Mesendoderm (in vitro differentiated cells): ENCODE results near the gene KIT.

Experiments used
- DNase-seq: peaks from one replicate; pipeline ENCODE4 v3.0.0; 2013
- H2AK5ac ChIP-seq: 2 replicates; pipeline ENCODE4 v1.6.1; 2013; ENCODE audit warnings: low read length, inconsistent platforms
- H2BK120ac ChIP-seq: 2 replicates; pipeline ENCODE4 v1.6.1; 2013; ENCODE audit warnings: low read depth, mild to moderate bottlenecking, low read length, moderate library complexity, mixed read lengths
- H2BK15ac ChIP-seq: replicated peaks from 2 replicates; pipeline ENCODE4 v1.6.1; 2013; ENCODE audit warnings: low read depth, mild to moderate bottlenecking, moderate library complexity
- H2BK5ac ChIP-seq: 2 replicates; pipeline ENCODE4 v1.6.1; 2013; ENCODE audit warnings: low read length, inconsistent platforms
- H3K18ac ChIP-seq: 2 replicates; pipeline ENCODE4 v1.6.1; 2013; ENCODE audit warnings: mild to moderate bottlenecking, low read length, mixed read lengths
- H3K23ac ChIP-seq: one replicate; pipeline ENCODE4 v1.6.1; 2013; ENCODE audit warnings: low read length
- H3K27ac ChIP-seq: 2 replicates; pipeline ENCODE4 v1.5.1; 2013; ENCODE audit warnings: low read depth, mild to moderate bottlenecking, inconsistent platforms, low read length, moderate library complexity
- H3K27me3 ChIP-seq: 2 replicates; pipeline ENCODE4 v1.6.1; 2013; ENCODE audit warnings: low read length, control low read depth, mild to moderate bottlenecking, inconsistent platforms; ENCODE audit not compliant: insufficient read depth, poor library complexity
- H3K36me3 ChIP-seq: 2 replicates; pipeline ENCODE4 v1.6.1; 2013; ENCODE audit warnings: low read length, inconsistent platforms; ENCODE audit not compliant: control insufficient read depth, insufficient read depth
- H3K4ac ChIP-seq: one replicate; pipeline ENCODE4 v1.6.1; 2013; ENCODE audit warnings: low read depth, mild to moderate bottlenecking, low read length, moderate library complexity
- H3K4me1 ChIP-seq: 2 replicates; pipeline ENCODE4 v1.6.1; 2013; ENCODE audit warnings: low read depth, low read length, inconsistent platforms; ENCODE audit not compliant: control insufficient read depth
- H3K4me2 ChIP-seq: 2 replicates; pipeline ENCODE4 v1.6.1; 2013; ENCODE audit warnings: low read length
- H3K4me3 ChIP-seq: 2 replicates; pipeline ENCODE4 v1.5.1; 2013; ENCODE audit warnings: mild to moderate bottlenecking, low read length
- H3K56ac ChIP-seq: one replicate; pipeline ENCODE4 v1.6.1; 2013; ENCODE audit warnings: low read length
- H3K79me1 ChIP-seq: 2 replicates; pipeline ENCODE4 v1.6.1; 2013; ENCODE audit warnings: low read length, inconsistent platforms
- H3K79me2 ChIP-seq: 2 replicates; pipeline ENCODE4 v1.6.1; 2013; ENCODE audit warnings: mild to moderate bottlenecking, low read length; ENCODE audit not compliant: control insufficient read depth, insufficient read depth
- H3K9ac ChIP-seq: 2 replicates; pipeline ENCODE4 v1.6.1; 2013; ENCODE audit warnings: low read length, inconsistent platforms
- H4K5ac ChIP-seq: one replicate; pipeline ENCODE4 v1.6.1; 2013; ENCODE audit warnings: low read length
- H4K8ac ChIP-seq: one replicate; pipeline ENCODE4 v1.6.1; 2013; ENCODE audit warnings: low read depth, mild to moderate bottlenecking, control low read depth, low read length, moderate library complexity
- WGBS: extraction: QIAGEN DNeasy Blood & Tissue Kit; methylation state at CpG from one replicate; pipeline ENCODE4 v1.1.7; 2013; ENCODE audit warnings: low lambda C conversion rate, missing lambda C conversion rate; ENCODE audit not compliant: insufficient coverage; ENCODE audit errors: extremely low coverage; 5-methylcytosine and 5-hydroxymethylcytosine counted together

KIT gene

DNA sequence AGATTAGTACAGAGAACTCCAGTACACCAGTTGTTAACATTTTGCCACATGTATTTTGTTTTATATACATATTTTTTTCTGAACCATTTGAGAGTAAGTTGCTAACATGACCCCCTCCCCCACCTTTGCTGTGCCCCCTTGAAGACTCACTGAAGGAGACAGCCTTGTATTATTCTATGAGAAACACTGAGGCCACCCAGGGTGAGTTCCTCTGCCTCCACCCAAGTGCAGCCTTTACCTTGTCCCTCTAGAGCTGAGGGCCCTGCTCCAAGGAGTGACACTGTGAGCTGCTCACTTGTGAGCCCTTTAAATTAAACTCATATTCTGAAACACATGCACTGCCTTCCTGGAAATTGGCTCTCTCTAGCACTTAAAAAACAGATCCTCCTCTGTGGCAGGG is 21.1 kb downstream of the KIT start:
- no peak overlapping the region for H3K23ac ChIP-seq
- H3K79me1 ChIP-seq = peaks cover 1% of the 10 kb centered on the region
- H3K27ac ChIP-seq = no peak overlapping the region
- H3K18ac ChIP-seq = peak overlapping the region; percentile 69
- no peaks in the 10 kb centered on the region for H3K36me3 ChIP-seq
- H4K5ac ChIP-seq = no peak overlapping the region
- H3K4me3 ChIP-seq = no peak overlapping the region
- H2BK15ac ChIP-seq = no peak overlapping the region
- peak overlapping the region; percentile 30 for H3K9ac ChIP-seq
- no peak for DNase-seq
- H2BK120ac ChIP-seq = no peak overlapping the region
- H3K4me1 ChIP-seq = peaks cover 3% of the 10 kb centered on the region
- no peak overlapping the region for H3K56ac ChIP-seq
- H3K79me2 ChIP-seq = peaks cover 2% of the 10 kb centered on the region
- H3K27me3 ChIP-seq = no peaks in the 10 kb centered on the region
- H3K4ac ChIP-seq = no peak overlapping the region
- H3K4me2 ChIP-seq = no peak overlapping the region
- no peak overlapping the region for H4K8ac ChIP-seq
- H2BK5ac ChIP-seq = no peak overlapping the region
- no peak overlapping the region for H2AK5ac ChIP-seq

DNA sequence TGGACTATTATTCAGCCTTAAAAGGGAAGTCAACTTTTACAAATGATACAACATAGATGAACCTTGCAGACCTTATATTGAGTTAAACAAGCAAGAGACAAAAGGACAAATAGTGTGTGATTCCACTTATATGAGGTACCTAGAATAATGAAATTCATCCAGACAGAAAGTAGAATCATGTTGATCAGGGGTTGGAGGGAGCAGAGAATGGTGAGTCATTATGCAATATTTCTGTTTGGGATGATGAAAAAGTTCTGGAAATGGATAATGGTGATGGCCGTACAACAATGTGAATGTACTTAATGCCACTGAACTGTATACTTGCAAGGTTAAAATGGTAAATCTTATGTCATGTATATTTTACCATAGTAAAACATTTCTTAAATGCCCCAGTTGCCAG is 22.1 kb downstream of the KIT start:
- Histone ChIP-seq H3K4me1 (peaks cover 3% of the 10 kb centered on the region), H3K4me2 (no peak overlapping the region), H3K4me3 (no peak overlapping the region), H3K56ac (no peak overlapping the region), H3K79me2 (no peaks in the 10 kb centered on the region), H3K23ac (no peak overlapping the region), H2BK15ac (no peak overlapping the region), H4K8ac (no peak overlapping the region), H3K9ac (no peak overlapping the region), H3K27ac (no peak overlapping the region), H2BK120ac (no peak overlapping the region), H4K5ac (no peak overlapping the region), H3K27me3 (no peaks in the 10 kb centered on the region), H3K79me1 (peaks cover 1% of the 10 kb centered on the region), H3K18ac (no peak overlapping the region), H3K4ac (no peak overlapping the region), H2AK5ac (no peak overlapping the region), H2BK5ac (no peak overlapping the region), H3K36me3 (no peaks in the 10 kb centered on the region)
- no peak for DNase-seq
- WGBS = no CpG with 5 or more reads among the region's 1 CpG

DNA sequence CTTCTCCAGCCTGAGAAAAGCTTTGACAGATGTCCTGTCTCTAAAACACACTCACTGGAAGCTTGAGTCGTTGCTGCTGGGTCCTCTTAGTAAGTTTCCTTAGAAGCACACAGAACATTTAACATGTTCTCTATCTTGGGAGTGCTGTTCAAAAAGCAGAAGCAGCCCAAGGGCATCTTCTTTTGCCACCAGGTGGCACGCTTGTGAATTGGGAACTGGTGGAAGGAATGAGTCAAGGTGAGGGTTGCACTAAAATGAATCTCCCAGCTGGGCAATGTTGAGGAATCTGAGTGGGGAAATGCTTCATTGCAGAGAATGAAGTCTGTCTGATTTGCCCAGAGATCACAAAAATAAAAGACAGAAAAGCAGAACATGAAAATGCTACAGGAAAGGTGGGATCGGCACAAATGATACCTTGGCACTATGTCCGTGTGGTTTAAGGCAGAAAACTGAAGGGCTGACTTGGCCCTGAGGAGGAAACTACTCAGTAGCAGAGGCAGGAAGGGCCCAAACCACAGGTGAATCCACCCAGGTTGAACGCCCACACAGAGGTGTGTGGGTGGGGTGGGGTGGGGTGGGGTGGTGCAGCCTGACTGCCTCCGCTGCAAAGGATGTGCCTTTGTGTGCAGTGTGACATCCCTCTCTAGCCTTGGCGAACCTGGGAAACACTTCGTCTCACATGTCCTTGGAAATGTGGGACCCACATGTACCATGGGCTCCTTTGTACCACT is 26.0 kb downstream of the KIT start:
- Histone ChIP-seq H4K5ac (no peak overlapping the region), H3K18ac (no peak overlapping the region), H2BK5ac (no peak overlapping the region), H3K4me3 (no peak overlapping the region), H4K8ac (no peak overlapping the region), H3K27me3 (no peaks in the 10 kb centered on the region), H3K79me1 (no peaks in the 10 kb centered on the region), H2AK5ac (no peak overlapping the region), H3K23ac (no peak overlapping the region), H3K79me2 (no peaks in the 10 kb centered on the region), H3K27ac (no peak overlapping the region), H3K4me2 (no peak overlapping the region), H2BK15ac (no peak overlapping the region), H3K4ac (no peak overlapping the region), H2BK120ac (no peak overlapping the region), H3K9ac (no peak overlapping the region), H3K4me1 (peaks cover 6% of the 10 kb centered on the region), H3K36me3 (no peaks in the 10 kb centered on the region), H3K56ac (no peak overlapping the region)
- no CpG with 5 or more reads among the region's 8 CpGs for WGBS
- DNase-seq = peak; percentile 75

DNA sequence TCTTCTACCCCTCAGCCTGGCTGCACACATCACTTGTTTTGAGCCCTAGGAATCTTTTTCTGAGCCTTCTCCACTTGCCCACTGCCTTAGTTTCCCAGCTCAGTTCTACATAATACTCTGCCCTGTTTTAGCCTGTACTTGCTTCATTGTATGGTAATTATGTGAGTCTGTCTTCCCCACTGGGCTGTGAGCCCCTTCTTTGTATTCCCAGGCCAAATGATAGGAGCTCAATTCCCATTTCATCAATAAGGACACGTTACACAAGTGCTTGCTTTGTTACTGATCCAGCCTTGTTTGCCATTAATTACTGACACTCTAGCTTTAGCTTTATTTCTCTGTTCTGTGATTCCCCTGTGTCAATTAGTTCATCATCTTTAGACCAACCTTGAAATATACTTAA is 28.1 kb downstream of the KIT start:
- no peak overlapping the region for H3K4me3 ChIP-seq
- H2BK5ac ChIP-seq = peak overlapping the region; percentile 26
- H3K27me3 ChIP-seq = no peaks in the 10 kb centered on the region
- no peak overlapping the region for H3K4ac ChIP-seq
- no peak overlapping the region for H3K23ac ChIP-seq
- WGBS = no CpG with 5 or more reads among the region's 1 CpG
- H4K5ac ChIP-seq = no peak overlapping the region
- H3K79me1 ChIP-seq = no peaks in the 10 kb centered on the region
- no peak overlapping the region for H2AK5ac ChIP-seq
- no peak overlapping the region for H3K18ac ChIP-seq
- H2BK15ac ChIP-seq = no peak overlapping the region
- no peak overlapping the region for H4K8ac ChIP-seq
- H3K56ac ChIP-seq = peak overlapping the region; percentile 46
- peak; percentile 58 for DNase-seq
- H3K79me2 ChIP-seq = no peaks in the 10 kb centered on the region
- H3K27ac ChIP-seq = peak overlapping the region; percentile 43
- no peaks in the 10 kb centered on the region for H3K36me3 ChIP-seq
- no peak overlapping the region for H2BK120ac ChIP-seq
- no peak overlapping the region for H3K9ac ChIP-seq
- H3K4me2 ChIP-seq = no peak overlapping the region
- H3K4me1 ChIP-seq = peaks cover 3% of the 10 kb centered on the region

DNA sequence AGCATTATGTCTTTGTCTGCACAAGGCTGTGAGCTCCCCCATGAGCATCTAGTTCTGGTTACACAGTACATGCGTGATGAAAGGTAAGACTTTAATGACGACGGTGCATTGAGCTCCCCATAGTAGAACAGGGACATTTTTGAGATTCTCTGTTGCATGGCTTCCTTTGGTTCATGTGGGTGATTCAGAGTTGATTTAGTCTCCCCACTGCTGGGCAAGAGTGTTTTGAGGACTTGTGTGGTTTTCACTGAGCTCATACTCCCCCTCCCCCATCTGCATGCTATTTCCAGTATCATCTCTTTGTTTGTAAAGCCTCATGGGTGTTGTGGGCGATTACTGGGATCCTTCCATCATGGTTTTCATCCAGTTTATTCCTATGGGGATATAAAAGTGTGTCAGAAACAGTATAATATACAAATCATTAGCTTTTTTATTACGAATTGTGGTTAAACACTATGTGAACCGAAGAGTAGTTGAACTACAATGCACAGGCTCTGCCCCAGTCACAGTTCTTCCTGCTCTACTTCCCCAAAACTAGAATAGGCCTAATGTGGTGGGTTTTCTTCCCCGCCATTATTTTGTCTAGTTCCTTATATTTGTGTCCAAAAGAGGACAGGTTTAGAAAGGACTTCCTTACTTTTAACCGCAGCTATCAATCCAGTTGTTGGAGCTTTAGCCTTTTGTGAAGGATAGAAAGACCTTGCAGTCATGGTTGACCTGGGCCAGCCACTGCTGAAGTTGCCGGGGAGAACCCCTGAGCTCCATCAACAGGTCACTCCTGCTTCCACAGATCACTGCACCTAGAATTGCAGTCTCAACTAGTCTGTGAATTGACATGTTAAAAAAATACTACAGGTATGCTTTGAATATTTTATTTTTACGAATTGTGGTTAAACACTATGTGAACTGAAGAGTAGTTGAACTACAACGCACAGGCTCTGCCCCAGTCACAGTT is 30.4 kb downstream of the KIT start:
- H3K23ac ChIP-seq = no peak overlapping the region
- H2BK120ac ChIP-seq = no peak overlapping the region
- no peak overlapping the region for H4K5ac ChIP-seq
- no peaks in the 10 kb centered on the region for H3K79me2 ChIP-seq
- H4K8ac ChIP-seq = no peak overlapping the region
- H3K4ac ChIP-seq = no peak overlapping the region
- H3K36me3 ChIP-seq = no peaks in the 10 kb centered on the region
- H3K9ac ChIP-seq = no peak overlapping the region
- no peak overlapping the region for H3K56ac ChIP-seq
- no peak overlapping the region for H3K18ac ChIP-seq
- DNase-seq = no peak
- no peak overlapping the region for H2BK15ac ChIP-seq
- no peak overlapping the region for H3K4me3 ChIP-seq
- no CpG with 5 or more reads among the region's 11 CpGs for WGBS
- no peak overlapping the region for H3K27ac ChIP-seq
- no peaks in the 10 kb centered on the region for H3K79me1 ChIP-seq
- H2AK5ac ChIP-seq = no peak overlapping the region
- peaks cover 3% of the 10 kb centered on the region for H3K4me1 ChIP-seq
- no peaks in the 10 kb centered on the region for H3K27me3 ChIP-seq
- H3K4me2 ChIP-seq = no peak overlapping the region
- no peak overlapping the region for H2BK5ac ChIP-seq
